Neural progenitor cell (in vitro differentiated cells): ENCODE measurements around the gene PIF1. TPM values are rescaled to one million over a fixed set of nuclear protein-coding genes. Genes with fewer than 3 reads are reported as not detected.
A peak's percentile ranks its signal among the peaks of the same experiment; 100 is the strongest.

ENCODE experiments used
- DNase-seq: peaks from one replicate; pipeline ENCODE4 v3.0.0-alpha.2; 2016; ENCODE audit warnings: low spot score
- H2AFZ ChIP-seq: fragments of 200-600 bp; sonication (generic); replicated peaks from 2 replicates; pipeline ENCODE4 v1.6.1; 2016; ENCODE audit warnings: antibody characterized with exemption
- H3F3A ChIP-seq: fragments of 200-600 bp; sonication (generic); 2 replicates; pipeline ENCODE4 v1.6.1; 2016; ENCODE audit warnings: antibody characterized with exemption, low read depth
- H3K27ac ChIP-seq: fragments of 200-600 bp; sonication (generic); 2 replicates; pipeline ENCODE4 v1.5.1; 2016; ENCODE audit warnings: mild to moderate bottlenecking
- H3K27me3 ChIP-seq: fragments of 200-600 bp; sonication (generic); 2 replicates; pipeline ENCODE4 v1.6.1; 2016; ENCODE audit warnings: mild to moderate bottlenecking, moderate library complexity
- H3K36me3 ChIP-seq: fragments of 200-600 bp; sonication (generic); 2 replicates; pipeline ENCODE4 v1.5.1; 2016
- H3K4me1 ChIP-seq: fragments of 200-600 bp; sonication (generic); 2 replicates; pipeline ENCODE4 v1.6.1; 2016; ENCODE audit warnings: mixed run types
- H3K4me2 ChIP-seq: fragments of 200-600 bp; sonication (generic); 2 replicates; pipeline ENCODE4 v1.6.1; 2016
- H3K4me3 ChIP-seq: fragments of 200-600 bp; sonication (generic); 2 replicates; pipeline ENCODE4 v1.5.1; 2016
- H3K79me2 ChIP-seq: fragments of 200-600 bp; sonication (generic); 2 replicates; pipeline ENCODE4 v1.6.1; 2016; ENCODE audit warnings: low read depth
- H3K9ac ChIP-seq: fragments of 200-600 bp; sonication (generic); 2 replicates; pipeline ENCODE4 v1.6.1; 2016
- H3K9me3 ChIP-seq: fragments of 200-600 bp; sonication (generic); 2 replicates; pipeline ENCODE4 v1.5.1; 2016; ENCODE audit warnings: low read depth
- H4K20me1 ChIP-seq: fragments of 200-600 bp; sonication (generic); 2 replicates; pipeline ENCODE4 v1.6.1; 2016; ENCODE audit warnings: low read depth
- H3K27ac Mint-ChIP-seq: 3 replicates; pipeline ENCODE4 v1.8.0; 2021; ENCODE audit warnings: mixed read lengths
- H3K27me3 Mint-ChIP-seq: 2 replicates; pipeline ENCODE4 v1.8.0; 2022; ENCODE audit warnings: low read depth, mild to moderate bottlenecking, inconsistent platforms, moderate library complexity, mixed read lengths; ENCODE audit not compliant: insufficient read depth
- H3K36me3 Mint-ChIP-seq: 3 replicates; pipeline ENCODE4 v1.8.0; 2021; ENCODE audit warnings: mixed read lengths
- H3K4me1 Mint-ChIP-seq: 3 replicates; pipeline ENCODE4 v1.8.0; 2021; ENCODE audit warnings: mixed read lengths
- H3K4me3 Mint-ChIP-seq: 3 replicates; pipeline ENCODE4 v1.8.0; 2021; ENCODE audit warnings: mild to moderate bottlenecking, moderate library complexity, mixed read lengths
- H3K9me3 Mint-ChIP-seq: 3 replicates; pipeline ENCODE4 v1.8.0; 2020; ENCODE audit warnings: mixed read lengths
- CTCF ChIP-seq: fragments of 200-600 bp; sonication (generic); IDR thresholded peaks from 2 replicates; pipeline ENCODE4 v1.5.1; 2017; ENCODE audit warnings: antibody characterized with exemption, mild to moderate bottlenecking
- EZH2 ChIP-seq: fragments of 200-600 bp; sonication (generic); IDR thresholded peaks from 2 replicates; pipeline ENCODE4 v1.6.1; 2017; ENCODE audit warnings: antibody characterized with exemption, mild to moderate bottlenecking, moderate library complexity
- EZH2phosphoT487 ChIP-seq: fragments of 200-600 bp; sonication (generic); IDR thresholded peaks from 2 replicates; pipeline ENCODE4 v1.6.1; 2017; ENCODE audit warnings: antibody characterized with exemption
- total RNA-seq: library from RNA; depleted of rRNA; stranded (reverse); fragments of >200 nt; gene quantifications from 2 replicates; pipeline ENCODE4 v1.2.3, GENCODE V29; 2015; ENCODE audit warnings: low replicate concordance

PIF1 gene
- total RNA-seq, 1 donor from 2014 or later, result 50.8 TPM

GRCh38 chr15:64808785-64809453 lies 16.5 kb downstream of the PIF1 start:
- Histone ChIP-seq H3K9me3 (no peaks in the 10 kb centered on the region), H4K20me1 (no peaks in the 10 kb centered on the region), H3K9ac (no peak overlapping the region), H3K36me3 (no peaks in the 10 kb centered on the region), H2AFZ (no peak overlapping the region), H3K79me2 (no peaks in the 10 kb centered on the region), H3K4me1 (peaks cover 52% of the 10 kb centered on the region), H3K4me2 (peak overlapping the region; percentile 62), H3K27ac (no peak overlapping the region), H3K27me3 (no peaks in the 10 kb centered on the region), H3F3A (peaks cover 65% of the 10 kb centered on the region), H3K4me3 (peak overlapping the region; percentile 11)
- Mint-ChIP-seq H3K4me3 (no peak overlapping the region), H3K27ac (peak overlapping the region; percentile 16), H3K36me3 (no peaks in the 10 kb centered on the region), H3K4me1 (peaks cover 49% of the 10 kb centered on the region), H3K9me3 (no peaks in the 10 kb centered on the region), H3K27me3 (peaks cover 12% of the 10 kb centered on the region)
- TF ChIP-seq EZH2phosphoT487 (no peak), EZH2 (no peak), CTCF (no peak)
- peak; percentile 57 for DNase-seq

DNA sequence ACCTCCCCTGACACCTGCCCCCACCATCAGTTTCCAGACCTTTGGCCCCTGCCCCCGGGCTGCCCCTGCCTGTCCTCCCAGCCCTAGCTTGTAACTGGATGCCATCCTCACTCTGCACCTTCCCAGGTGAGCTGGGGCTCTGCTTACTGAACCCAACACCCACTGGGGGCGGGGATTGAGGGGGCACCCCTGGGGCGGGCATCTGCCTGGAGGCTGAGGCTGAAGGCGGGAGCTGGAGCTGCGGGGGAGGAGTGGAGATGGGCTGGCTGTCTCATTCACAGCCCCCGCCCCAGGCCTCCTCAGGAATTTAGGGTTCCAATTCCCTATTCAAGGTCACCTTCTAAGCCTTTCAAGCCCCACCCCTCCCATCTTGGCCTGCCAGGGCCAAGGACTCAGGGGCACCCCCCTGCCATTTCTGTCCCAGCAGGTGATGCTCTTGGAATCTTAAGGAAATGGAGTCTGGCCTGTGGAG lies 17.7 kb downstream of the PIF1 start:
- no peak overlapping the region for H3K27ac ChIP-seq
- no peaks in the 10 kb centered on the region for H3K9me3 Mint-ChIP-seq
- peaks cover 52% of the 10 kb centered on the region for H3K4me1 ChIP-seq
- H3K4me3 ChIP-seq, result no peak overlapping the region
- no peak for DNase-seq
- H3K4me2 ChIP-seq, result peak overlapping the region; percentile 37
- no peaks in the 10 kb centered on the region for H3K79me2 ChIP-seq
- no peak overlapping the region for H3K4me3 Mint-ChIP-seq
- H3K27me3 ChIP-seq, result no peaks in the 10 kb centered on the region
- peaks cover 58% of the 10 kb centered on the region for H3F3A ChIP-seq
- no peaks in the 10 kb centered on the region for H4K20me1 ChIP-seq
- peaks cover 13% of the 10 kb centered on the region for H3K27me3 Mint-ChIP-seq
- H2AFZ ChIP-seq, result peak overlapping the region; percentile 96
- no peak overlapping the region for H3K27ac Mint-ChIP-seq
- peaks cover 49% of the 10 kb centered on the region for H3K4me1 Mint-ChIP-seq
- H3K9ac ChIP-seq, result no peak overlapping the region
- no peaks in the 10 kb centered on the region for H3K36me3 ChIP-seq
- TF ChIP-seq CTCF (no peak), EZH2 (no peak), EZH2phosphoT487 (no peak)
- H3K9me3 ChIP-seq, result no peaks in the 10 kb centered on the region
- H3K36me3 Mint-ChIP-seq, result no peaks in the 10 kb centered on the region

DNA sequence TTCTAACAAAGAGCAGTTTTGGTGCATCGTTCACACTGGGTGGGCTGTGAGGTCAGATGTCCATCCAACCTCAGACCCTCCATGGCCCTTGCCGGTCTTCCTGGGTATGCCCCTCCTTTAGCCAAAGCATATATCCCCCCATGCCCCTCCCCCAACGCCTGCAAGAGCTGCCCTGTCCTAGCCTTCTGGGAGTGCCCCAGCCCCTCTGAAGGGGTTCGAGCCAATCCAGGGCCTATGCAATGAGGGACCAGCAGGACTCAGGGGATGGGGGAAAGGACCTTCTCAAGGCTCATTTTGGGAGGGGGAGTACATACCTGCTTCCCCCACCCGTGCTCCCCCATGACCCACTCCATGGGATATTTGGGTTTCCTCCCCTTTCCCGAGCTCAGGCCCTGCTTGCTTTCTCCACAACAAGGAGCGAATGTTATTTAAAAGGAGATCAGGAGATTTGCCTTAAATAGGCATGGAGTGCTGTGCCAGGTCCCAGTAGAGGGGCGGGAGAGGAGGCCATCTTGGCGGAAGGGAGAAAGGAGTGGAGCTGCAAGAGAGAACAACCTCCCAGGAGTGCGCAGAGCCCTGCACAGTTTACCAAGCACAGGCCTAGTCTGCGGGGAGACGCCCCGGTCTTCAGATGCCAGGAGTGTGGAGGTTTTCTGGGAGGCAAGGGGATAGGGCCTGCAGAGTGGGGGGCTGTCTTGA lies 18.2 kb downstream of the PIF1 start:
- H3K9me3 Mint-ChIP-seq, result no peaks in the 10 kb centered on the region
- no peaks in the 10 kb centered on the region for H3K79me2 ChIP-seq
- H3K27ac ChIP-seq, result no peak overlapping the region
- H3K27ac Mint-ChIP-seq, result peak overlapping the region; percentile 33
- peak; percentile 51 for DNase-seq
- no peaks in the 10 kb centered on the region for H3K36me3 Mint-ChIP-seq
- no peak overlapping the region for H3K4me3 Mint-ChIP-seq
- H3K27me3 ChIP-seq, result no peaks in the 10 kb centered on the region
- H3K4me1 Mint-ChIP-seq, result peaks cover 47% of the 10 kb centered on the region
- peaks cover 13% of the 10 kb centered on the region for H3K27me3 Mint-ChIP-seq
- H3K9ac ChIP-seq, result no peak overlapping the region
- peaks cover 60% of the 10 kb centered on the region for H3F3A ChIP-seq
- H4K20me1 ChIP-seq, result no peaks in the 10 kb centered on the region
- no peaks in the 10 kb centered on the region for H3K36me3 ChIP-seq
- no peaks in the 10 kb centered on the region for H3K9me3 ChIP-seq
- no peak for TF ChIP-seq CTCF
- no peak for TF ChIP-seq EZH2phosphoT487
- no peak for TF ChIP-seq EZH2
- peaks cover 52% of the 10 kb centered on the region for H3K4me1 ChIP-seq
- no peak overlapping the region for H3K4me3 ChIP-seq
- peak overlapping the region; percentile 37 for H3K4me2 ChIP-seq
- peak overlapping the region; percentile 96 for H2AFZ ChIP-seq
